Measurements from ENCODE around the gene ETFRF1.

Gene ETFRF1

GRCh38 chr12:25251769-25252168 lies 56.7 kb downstream of the ETFRF1 start:
- peaks cover 10 to 30% (median 24%) of the 10 kb centered on the region in 11 experiments; a peak in 18 of 22 replicates for H4K20me1 ChIP-seq
- H3K36me3 ChIP-seq, result peaks cover 0 to 25% (median 13%) of the 10 kb centered on the region in 11 experiments; a peak in 19 of 22 replicates
- peak overlapping the region; percentile 74 to 95 (median 94) for H3K9ac ChIP-seq
- TF ChIP-seq Cebpa-rat (IDR thresholded peaks at IDR 0.05), result no peak
- H3K27me3 ChIP-seq, result no peaks in the 10 kb centered on the region
- H3K4me1 ChIP-seq, result peaks cover 19 to 39% (median 30%) of the 10 kb centered on the region in 10 experiments
- peak overlapping the region; percentile 66 to 95 (median 85) for H3K4me3 ChIP-seq
- H3K9me3 ChIP-seq (replicated peaks in 1 of 11), result peaks cover 0 to 4% (median 0%) of the 10 kb centered on the region in 11 experiments; a peak in 2 of 22 replicates
- H3K27ac ChIP-seq, result peak overlapping the region; percentile 11 to 95 (median 90); a peak in 20 of 22 replicates
- H3K4me2 ChIP-seq, result peak overlapping the region; percentile 64 to 88 (median 83)

GRCh38 chr12:25252946-25253345 lies 57.9 kb downstream of the ETFRF1 start:
- Histone ChIP-seq H3K27ac (no peak overlapping the region), H3K9ac (no peak overlapping the region), H3K4me2 (peak overlapping the region in 5 of 11 experiments; percentile 1 to 22 (median 2); a peak in 4 of 22 replicates), H3K4me1 (peaks cover 18 to 39% (median 29%) of the 10 kb centered on the region in 10 experiments), H3K36me3 (peaks cover 0 to 13% (median 6%) of the 10 kb centered on the region in 11 experiments; a peak in 16 of 22 replicates), H3K4me3 (no peak overlapping the region), H3K27me3 (no peaks in the 10 kb centered on the region), H3K9me3 (replicated peaks in 1 of 11) (peaks cover 0 to 3% (median 0%) of the 10 kb centered on the region in 11 experiments; a peak in 1 of 22 replicates), H4K20me1 (peaks cover 10 to 22% (median 17%) of the 10 kb centered on the region in 11 experiments; a peak in 18 of 22 replicates)
- TF ChIP-seq Cebpa-rat (IDR thresholded peaks at IDR 0.05), result no peak

- TF ChIP-seq Cebpa-rat (IDR thresholded peaks at IDR 0.05), result no peak
- Histone ChIP-seq H3K9ac (no peak overlapping the region), H4K20me1 (peaks cover 7 to 16% (median 13%) of the 10 kb centered on the region in 11 experiments; a peak in 18 of 22 replicates), H3K27ac (no peak overlapping the region), H3K36me3 (peaks cover 0 to 8% (median under 1%) of the 10 kb centered on the region in 11 experiments; a peak in 6 of 22 replicates), H3K4me3 (no peak overlapping the region), H3K27me3 (no peaks in the 10 kb centered on the region), H3K4me2 (peak overlapping the region in 5 of 11 experiments; percentile 1 to 22 (median 2); a peak in 4 of 22 replicates), H3K4me1 (peaks cover 12 to 33% (median 23%) of the 10 kb centered on the region in 10 experiments), H3K9me3 (replicated peaks in 1 of 11) (no peaks in the 10 kb centered on the region)
Measured at GRCh38 chr12:25253371-25254068, 58.5 kb downstream of the ETFRF1 start.

- Histone ChIP-seq H3K4me1 (peaks cover 4 to 25% (median 14%) of the 10 kb centered on the region in 10 experiments), H3K36me3 (no peaks in the 10 kb centered on the region), H3K9ac (no peak overlapping the region), H3K4me3 (no peak overlapping the region), H3K9me3 (replicated peaks in 1 of 11) (no peaks in the 10 kb centered on the region), H4K20me1 (peaks cover 0 to 9% (median 5%) of the 10 kb centered on the region in 11 experiments; a peak in 16 of 22 replicates), H3K4me2 (no peak overlapping the region), H3K27me3 (no peaks in the 10 kb centered on the region), H3K27ac (no peak overlapping the region)
- no peak for TF ChIP-seq Cebpa-rat (IDR thresholded peaks at IDR 0.05)
Measured at GRCh38 chr12:25254271-25254880, 59.3 kb downstream of the ETFRF1 start.
